ENCODE measurements around the gene SCN3A. TPM values are rescaled to one million over a fixed set of nuclear protein-coding genes. Genes with fewer than 3 reads are reported as not detected.

SCN3A gene
- polyA plus RNA-seq, 4 donors: 0.14 to 0.90 (median 0.45) TPM

DNA sequence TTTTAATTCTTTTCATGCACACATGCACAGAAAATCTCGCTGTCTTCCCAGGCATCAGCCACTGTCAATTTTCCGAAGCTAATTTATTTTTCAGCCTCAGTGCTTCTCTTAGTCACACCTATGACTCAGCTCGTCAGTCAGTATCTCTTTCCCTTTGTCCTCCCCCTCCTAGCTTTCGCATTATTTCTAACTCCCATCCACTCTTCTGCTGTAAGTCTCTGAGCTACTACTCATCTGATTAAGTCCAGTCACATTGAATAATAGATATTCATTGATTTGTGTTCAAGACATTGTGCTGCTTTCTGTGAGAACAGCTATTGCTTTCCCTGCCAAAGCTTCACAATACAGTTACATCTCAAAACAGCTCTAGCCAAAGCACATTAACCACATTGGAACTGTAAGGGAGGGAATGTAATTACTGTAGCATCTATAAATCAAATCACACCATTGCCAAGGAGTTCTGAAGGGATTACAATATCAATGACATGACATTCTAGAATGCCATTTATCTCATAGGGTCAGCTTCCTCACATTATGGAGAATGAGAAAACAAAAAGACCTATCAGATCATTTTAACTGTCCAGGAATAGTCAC lies 89.4 kb downstream of the SCN3A start:
- no peak for DNase-seq (ENCODE audit: low read depth in 4 of 4, low spot score in 2 of 4)

DNA sequence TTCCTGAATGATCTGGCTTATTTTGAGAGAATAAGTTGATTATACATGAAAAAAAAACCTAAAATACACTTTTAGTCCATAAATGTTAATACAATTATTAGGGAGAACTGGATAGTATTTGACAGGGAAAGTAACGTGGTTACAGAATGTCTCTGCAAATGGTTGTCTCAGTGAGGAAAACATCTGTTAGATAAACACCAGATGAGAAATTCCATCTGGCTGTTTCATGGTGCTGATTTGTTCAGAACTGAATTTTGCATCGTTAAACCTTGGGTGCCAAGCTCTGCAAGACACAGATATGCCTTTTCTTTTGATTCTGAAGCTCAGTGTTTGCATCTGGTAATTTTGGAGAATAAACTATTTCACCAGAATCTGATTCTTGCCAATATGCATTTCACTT lies 90.4 kb downstream of the SCN3A start:
- DNase-seq (ENCODE audit: low read depth in 4 of 4, low spot score in 2 of 4): no peak

DNA sequence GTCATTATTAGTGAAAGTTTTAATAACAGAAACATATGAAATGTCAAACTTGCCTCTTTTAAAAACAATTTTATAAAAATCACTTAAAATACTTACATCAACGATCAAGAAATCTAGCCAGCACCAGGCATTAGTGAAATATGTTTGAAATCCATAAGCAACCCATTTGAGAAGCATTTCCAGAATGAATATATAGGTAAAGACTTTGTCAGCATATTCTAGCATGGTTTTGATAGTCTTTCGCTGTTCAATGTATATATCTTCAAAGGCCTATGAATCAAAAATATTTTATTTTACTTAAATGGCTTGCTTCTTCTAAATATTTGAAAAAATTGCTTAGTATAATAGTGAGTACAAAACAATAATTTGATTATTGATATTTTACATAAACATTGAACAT lies 91.1 kb downstream of the SCN3A start:
- no peak for DNase-seq (ENCODE audit: low read depth in 4 of 4, low spot score in 2 of 4)

DNA sequence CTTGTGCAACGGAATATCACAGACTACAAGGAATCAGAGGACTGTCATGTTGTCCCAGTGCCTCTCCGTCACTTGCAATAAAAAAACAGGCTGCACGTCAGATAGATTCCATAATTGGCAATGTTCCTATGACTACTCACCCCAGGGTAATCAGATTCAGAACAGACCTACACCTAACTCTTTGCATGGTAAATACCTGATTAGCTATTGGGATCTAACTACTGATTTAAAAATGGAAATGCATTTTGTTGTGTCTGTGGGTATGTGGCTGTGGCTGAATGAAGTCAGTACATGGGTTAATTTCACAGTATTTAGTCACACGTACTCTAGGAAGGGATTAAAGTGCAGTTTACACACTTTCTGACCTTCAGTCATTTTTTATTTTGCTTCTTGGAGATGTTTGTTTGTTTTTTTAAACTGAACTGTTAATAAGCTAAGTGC lies 91.7 kb downstream of the SCN3A start:
- no peak for DNase-seq (ENCODE audit: low read depth in 4 of 4, low spot score in 2 of 4)

DNA sequence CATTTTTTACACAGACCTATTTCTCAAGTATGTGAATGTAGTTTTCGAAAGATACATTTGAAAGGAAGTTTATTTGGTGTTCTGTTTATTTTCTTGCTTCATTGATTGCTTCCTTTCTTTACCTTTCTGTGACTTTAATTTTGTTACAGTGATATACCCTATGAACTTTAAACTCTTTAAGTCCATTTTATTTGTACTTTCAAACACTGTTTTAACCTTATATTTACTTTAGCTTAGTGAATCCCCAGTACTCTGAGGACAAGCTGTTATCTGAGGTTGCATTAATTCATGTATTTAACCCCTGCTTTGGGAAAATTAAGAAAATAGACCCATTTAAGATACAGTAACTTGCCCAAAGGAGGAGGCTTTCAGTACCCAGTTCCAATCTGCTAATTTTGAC lies 93.5 kb downstream of the SCN3A start:
- no peak for DNase-seq (ENCODE audit: low read depth in 4 of 4, low spot score in 2 of 4)

DNA sequence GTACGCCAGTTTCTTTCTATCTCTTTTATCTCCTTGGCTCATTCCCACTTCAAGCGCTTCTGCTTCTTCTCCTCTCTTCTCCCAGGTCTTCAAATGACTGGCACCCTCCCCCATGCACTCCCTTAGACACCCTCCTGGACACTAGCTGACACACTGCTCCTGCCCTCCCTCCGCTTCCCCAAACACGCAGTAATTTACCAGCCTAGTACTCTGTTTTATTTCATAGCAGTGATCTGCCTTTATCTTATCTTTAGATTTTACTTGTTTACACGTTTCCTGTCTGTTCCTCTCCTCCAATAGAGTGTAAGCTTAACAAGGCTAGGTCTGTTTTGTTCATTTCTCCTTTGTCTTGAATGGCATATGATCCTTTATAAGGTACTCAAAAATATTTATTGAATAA lies 93.9 kb downstream of the SCN3A start:
- DNase-seq (ENCODE audit: low read depth in 4 of 4, low spot score in 2 of 4): no peak

DNA sequence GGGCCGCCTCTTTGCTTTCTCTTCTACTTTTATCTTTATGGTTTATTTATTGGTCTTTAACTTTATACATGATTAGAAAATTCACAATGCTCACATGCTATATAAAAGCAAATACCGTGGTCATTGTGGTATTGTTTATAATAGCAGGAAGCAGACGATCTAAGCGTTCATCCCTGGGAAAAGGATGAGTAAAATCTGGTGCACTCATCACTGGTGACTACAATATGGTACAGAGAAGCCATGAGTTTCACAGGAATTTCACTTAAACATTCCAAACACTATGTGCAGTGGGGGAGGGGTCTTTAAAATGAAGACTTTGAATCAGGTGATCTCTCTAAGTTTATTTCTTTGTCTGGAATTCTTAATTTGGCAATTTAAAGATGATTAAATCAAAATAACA lies 97.9 kb downstream of the SCN3A start:
- DNase-seq (ENCODE audit: low read depth in 4 of 4, low spot score in 2 of 4): no peak

DNA sequence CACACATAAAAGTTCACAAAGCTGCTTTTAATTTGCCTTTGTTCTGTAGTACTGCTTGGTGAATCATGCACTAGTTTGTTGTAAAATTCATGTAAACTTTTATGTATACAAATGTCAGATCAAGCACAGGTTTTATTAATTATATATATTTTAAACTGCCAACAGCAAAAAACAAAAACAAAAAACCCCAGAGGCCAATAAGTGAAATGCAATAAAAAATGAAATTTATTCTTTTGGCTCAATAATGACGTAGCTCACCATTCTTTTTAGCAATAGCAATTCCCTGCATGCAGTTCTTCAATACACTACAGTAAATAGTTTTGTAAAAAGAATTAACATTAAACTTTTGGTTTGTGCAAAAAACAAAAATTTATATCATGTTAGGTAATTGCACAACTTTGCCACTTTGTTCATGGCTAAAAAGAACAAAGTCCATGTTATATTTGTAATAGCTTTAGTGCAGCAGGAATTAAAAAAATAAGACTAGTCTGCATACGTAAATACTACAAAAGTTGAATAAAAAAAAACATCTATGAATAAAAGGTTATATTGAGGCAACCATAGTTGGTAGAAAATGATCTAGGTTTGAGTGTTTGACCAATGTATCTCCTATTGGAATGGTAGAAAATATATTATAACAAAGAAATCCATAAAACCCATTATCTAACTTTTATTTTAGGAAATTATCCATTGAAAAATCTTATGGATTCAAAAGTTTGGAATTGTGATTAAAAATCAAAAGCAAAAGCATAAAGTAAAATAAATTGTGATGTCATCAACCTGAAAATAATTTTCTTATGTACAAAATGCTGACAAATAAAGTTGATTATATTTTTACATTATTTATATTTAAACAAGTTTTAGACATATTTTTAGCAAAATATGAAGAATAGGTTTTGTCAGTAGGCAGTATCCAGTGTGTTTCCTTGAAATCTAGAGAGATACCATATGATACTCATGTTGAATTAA lies 115.6 kb downstream of the SCN3A start:
- DNase-seq (ENCODE audit: low read depth in 4 of 4, low spot score in 2 of 4): no peak

DNA sequence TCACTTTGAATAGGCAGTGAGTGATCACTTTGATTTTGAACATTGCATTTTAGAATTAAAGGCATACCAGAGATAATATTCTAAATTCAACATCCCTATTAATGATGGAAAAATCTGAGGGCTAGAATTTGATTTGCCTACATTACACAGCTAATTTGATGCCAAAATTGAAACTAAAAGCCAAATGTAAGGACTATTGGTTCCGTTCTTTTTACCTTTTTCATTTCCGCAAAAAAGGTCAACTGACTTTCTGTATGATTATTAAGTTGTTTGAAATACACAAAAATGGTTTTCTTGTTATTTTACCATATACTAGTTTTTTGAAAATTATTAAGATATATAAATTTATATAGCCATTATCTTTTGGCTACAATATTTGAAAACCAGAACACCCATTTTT lies 117.5 kb downstream of the SCN3A start:
- no peak for DNase-seq (ENCODE audit: low read depth in 4 of 4, low spot score in 2 of 4)

DNA sequence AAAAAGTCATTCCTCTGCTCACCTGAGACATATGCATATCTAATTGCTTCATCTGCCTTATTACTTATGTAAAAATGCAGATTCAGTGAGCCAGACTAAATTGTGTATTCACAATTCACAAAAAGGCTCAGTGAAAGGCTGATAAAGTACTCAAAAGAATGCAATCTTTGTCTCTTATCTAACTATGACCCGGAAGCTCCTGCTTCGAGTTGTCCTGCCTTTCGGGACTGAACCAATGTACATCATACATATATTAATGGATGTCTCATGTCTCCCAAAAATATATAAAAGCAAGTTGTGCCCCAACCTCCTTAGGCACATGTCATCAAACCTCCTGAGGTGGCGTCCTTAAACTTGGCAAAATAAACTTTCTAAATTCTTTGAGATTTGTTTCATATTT lies 120.5 kb downstream of the SCN3A start:
- no peak for DNase-seq (ENCODE audit: low read depth in 4 of 4, low spot score in 2 of 4)

DNA sequence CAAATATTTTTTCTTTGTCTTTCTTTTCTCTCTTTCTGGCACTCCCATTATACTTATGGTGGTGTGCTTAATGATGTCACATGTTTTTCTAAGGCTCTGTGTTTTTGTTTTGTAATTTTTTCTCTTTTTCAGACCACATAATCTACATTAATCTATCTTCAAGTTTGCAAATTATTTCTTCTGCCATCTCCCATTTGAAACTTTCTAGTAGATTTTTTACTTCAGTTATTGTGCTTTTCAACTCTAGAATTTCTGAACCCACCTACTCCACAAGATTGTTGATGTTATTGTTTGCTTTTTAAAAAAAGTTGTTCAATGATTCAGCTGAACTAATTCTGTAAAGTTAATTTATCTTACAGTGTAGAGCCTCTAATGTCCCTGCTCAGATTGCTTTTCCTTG lies 121.4 kb downstream of the SCN3A start:
- no peak for DNase-seq (ENCODE audit: low read depth in 4 of 4, low spot score in 2 of 4)

DNA sequence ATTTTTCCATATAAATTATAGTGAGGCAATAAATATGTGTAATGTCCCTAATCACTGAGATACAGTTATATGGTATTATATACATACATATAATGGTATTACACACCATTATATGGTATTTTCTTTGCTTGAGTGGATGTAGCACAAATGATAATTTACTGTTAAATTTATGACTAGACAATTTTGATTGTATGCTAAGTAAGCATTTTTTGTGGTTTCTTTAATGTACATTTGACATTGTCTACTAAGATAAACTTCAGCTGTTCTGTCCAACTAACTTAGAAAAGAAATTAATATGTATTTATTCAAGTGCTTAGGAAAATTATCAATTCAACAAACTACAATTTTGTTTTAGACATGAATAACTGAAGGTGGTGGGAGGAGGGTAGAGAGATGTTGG lies 122.6 kb downstream of the SCN3A start:
- no peak for DNase-seq (ENCODE audit: low read depth in 4 of 4, low spot score in 2 of 4)

DNA sequence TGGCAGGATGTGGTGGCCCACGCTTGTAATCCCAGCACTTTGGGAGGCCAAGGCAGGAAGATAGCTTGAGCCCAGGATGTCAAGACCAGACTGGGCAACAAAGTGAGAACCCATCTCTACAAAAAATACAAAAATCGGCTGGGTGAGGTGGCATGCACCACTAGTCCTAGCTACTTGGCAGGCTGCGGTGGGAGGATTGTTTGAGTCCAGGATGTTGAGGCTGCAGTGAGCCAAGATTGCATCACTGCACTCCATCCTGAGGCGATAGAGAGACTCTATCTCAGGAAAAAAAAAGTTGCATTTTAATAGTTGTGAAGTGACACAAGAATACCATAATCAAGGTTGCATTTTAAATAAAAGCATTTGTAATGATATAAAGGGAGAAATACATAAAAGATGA lies 124.4 kb downstream of the SCN3A start:
- DNase-seq (ENCODE audit: low read depth in 4 of 4, low spot score in 2 of 4): no peak

DNA sequence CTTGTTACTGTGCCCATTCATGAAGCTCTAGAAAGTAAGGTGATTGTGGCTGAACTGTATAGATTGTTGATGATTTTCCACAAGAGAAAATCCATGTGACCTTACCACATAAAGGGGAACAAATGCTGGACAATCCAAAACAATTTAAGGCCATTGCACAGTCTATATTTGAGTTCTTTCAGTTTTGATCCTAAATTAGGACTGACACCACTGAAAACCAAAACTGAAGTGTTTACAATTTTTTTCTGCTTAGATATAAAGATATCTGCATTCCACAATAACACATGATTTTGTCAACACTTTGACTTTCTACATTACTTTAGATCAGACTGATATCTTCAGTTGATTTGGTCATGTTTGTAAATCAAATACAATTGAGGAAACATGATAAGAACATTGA lies 124.9 kb downstream of the SCN3A start:
- DNase-seq (ENCODE audit: low read depth in 4 of 4, low spot score in 2 of 4): no peak

DNA sequence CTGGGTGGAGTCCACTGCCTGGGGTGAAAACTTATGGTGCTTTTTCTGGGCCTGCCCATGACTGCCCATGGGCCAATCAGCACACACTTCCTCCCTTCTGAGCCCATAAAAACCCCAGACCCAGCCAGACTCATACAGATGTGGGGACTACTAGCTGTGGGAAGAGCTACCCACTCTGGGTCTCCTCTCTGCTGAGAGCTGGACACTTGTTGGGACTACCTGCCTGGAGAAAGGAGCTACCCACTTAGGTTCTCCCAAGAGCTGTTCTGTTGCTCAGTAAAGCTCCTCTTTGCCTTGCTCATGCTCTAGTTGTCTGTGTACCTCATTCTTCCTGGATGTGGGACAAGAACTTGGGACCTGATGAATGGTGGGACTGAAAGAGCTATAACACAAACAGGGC lies 129.0 kb downstream of the SCN3A start:
- no peak for DNase-seq (ENCODE audit: low read depth in 4 of 4, low spot score in 2 of 4)

DNA sequence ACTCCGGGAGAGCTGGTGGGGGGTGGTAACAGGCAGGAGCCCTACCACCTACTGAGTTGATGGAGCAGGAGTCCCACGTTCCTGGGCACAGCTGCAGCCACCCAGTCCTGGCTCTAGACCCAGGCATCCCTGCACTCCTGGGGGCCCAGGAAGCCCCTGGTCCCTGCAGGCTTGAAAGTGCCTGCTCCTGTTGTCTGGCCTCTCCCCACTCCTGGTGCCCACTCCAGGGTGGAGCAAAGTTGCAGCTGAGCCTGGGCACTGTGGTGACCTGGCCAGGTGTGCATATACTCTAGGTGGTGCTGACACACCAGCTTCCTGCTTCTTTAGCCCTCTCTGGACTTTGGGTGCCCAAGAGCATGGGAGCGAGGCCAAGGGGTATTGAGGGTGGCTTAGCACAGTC lies 129.5 kb downstream of the SCN3A start:
- no peak for DNase-seq (ENCODE audit: low read depth in 4 of 4, low spot score in 2 of 4)

DNA sequence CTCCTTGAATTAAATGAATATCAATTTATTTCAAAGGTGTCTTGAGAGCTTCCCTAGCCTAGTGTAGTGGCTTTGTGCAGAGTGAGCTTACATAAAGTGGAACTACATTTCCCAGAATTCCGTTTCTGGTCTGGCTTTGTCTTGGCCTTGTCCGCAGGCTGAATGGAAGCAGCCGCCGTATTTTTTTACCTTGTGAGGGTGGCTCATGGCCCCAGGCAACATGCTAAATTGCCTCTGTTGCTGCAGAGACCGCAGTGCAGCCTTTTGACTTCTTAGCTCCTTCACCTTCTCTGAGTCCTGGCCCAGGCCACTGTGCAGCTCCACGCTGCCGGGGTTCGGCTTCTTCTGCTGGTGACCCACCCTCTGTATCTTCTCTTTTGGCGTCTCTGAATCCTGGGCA lies 133.8 kb downstream of the SCN3A start:
- no peak for DNase-seq (ENCODE audit: low read depth in 4 of 4, low spot score in 2 of 4)

DNA sequence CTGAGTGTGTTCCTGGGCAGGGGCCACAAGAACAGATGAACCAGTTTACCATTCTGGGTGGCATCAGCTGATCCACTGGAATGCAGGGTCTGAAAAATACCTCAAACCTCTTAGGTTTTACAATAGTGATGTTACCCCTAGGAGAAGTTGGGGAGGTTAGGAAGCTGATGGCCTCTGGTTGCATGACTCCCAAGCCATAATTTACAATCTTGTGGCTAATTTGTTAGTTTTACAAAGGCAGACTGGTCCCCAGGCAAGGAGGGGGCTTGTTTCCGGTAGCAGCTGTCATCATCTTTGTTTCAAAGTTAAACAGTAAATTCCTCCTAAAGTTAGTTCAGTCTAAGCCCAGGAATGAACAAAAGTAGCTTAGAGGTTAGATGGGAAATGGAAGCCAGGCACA lies 134.7 kb downstream of the SCN3A start:
- no peak for DNase-seq (ENCODE audit: low read depth in 4 of 4, low spot score in 2 of 4)

DNA sequence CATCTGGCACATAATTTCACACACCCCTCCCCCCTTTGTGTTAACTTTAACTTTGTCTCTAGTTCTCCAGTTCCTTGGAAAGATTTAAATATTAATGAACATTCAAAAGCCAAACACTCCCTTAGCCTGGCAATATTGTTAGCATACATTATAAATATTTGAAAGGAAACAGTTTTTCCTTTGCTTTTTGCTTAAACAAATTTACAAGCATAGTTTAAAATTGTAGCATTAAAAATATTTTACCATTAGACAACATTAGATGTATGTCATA lies 135.4 kb downstream of the SCN3A start:
- peak in 1 of 4 donors; percentile 2 for DNase-seq (ENCODE audit: low read depth in 4 of 4, low spot score in 2 of 4)

DNA sequence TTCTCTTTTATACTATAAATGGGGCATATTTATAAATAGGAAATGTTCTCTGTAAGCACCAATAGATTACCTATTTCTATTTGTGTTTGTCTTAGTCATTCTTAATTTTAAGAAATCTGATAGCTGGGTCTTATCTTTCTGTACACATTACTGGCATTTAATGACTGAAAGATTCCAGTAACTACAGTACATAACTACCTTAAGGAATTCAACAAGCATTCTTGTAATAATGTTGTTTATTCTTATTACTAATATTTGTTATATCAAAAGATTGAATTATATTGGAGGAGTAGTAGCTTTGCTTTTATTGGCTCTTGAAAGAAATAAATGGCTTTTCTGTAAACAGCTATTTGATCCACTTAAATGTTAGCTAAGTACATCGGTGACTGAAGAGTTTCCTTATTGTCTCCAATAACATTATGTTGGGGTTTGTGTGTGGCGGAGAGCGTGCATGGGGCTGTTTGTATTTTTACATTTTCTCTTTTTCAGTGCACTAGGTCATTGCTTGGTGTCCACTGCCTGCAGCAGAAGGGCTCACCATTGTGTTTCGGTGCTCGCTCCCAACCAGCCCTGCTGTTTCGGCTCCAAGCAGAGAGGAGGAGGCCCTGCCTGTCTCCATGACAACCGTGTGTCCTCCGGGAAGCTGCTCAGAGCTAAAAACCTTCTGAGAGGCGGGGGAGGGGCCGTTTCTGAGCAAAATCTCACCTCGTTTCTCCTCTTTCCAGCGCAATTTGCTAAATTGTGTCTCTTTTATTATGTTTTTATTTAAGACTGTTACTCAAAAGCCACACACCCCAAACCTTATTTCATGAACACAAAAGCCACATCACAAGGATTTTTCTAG lies 136.0 kb downstream of the SCN3A start:
- DNase-seq (ENCODE audit: low read depth in 4 of 4, low spot score in 2 of 4): peak; percentile 37 to 56 (median 46)

DNA sequence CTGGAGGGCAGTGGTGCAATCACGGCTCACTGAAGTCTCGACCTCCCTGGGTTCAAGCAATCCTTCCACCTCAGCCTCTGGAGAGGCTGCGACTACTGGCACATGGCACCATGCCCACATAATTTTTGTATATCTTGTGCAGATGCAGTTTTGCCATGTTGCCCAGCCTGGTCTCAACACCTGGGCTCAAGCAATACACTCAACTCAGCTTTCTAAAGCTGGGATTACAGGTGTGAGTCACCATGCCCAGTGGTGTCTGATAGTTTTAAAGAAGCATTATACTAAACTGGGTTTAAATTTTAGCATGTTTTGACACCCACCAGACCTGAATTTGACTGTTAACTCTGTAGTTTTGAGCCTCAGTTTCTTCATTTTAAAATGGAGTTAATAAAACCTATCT lies 139.1 kb downstream of the SCN3A start:
- no peak for DNase-seq (ENCODE audit: low read depth in 4 of 4, low spot score in 2 of 4)

DNA sequence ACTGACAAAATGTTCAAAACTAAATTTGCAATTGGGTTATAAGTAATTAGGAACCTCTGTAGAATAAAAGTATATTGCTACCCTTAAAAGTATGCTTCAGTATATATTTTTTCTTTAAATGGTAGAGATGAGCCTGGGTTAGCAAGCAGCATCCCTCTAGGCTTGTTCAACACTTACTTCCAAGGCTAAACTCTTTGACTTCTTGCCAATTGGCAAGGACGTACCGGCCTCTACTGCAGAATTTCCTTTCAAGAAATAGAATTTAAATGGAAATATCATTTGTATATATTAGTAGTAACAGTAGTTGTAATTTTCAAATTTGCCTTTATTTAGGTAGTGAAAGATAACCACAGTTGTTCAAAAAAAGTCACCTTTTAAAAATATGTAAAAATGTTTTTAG lies 143.4 kb downstream of the SCN3A start:
- DNase-seq (ENCODE audit: low read depth in 4 of 4, low spot score in 2 of 4): no peak
